Effector CD4-positive, alpha-beta T cell (primary cell): ENCODE measurements around the gene CFAP100.

Source experiments
- DNase-seq: peaks from one replicate; pipeline ENCODE4 v3.0.0-alpha.2; 2020

CFAP100 gene

GRCh38 chr3:126446791-126447190 is 52.1 kb downstream of the CFAP100 start:
- DNase-seq, result no peak

GRCh38 chr3:126447456-126448106 is 52.9 kb downstream of the CFAP100 start:
- no peak for DNase-seq

- DNase-seq, result no peak
Observed at GRCh38 chr3:126448136-126448892, 53.6 kb downstream of the CFAP100 start.

DNA sequence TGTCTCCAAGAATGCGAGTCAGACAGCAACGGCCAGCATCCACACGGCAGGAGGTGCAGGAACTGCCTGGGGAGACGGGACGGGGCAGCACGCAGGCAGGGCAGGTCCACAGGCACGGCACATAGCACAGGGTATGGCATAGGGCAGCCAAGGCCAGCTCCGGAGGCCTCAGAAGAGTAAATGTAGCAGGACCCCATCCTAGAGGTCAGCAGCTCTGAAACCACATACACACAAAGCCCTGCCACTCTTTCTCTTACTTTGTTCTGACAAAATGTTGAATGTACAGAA is 54.1 kb downstream of the CFAP100 start:
- no peak for DNase-seq

- DNase-seq, result no peak
Observed at GRCh38 chr3:126449621-126450051, 54.9 kb downstream of the CFAP100 start.

GRCh38 chr3:126450219-126450618 is 55.5 kb downstream of the CFAP100 start:
- no peak for DNase-seq

DNA sequence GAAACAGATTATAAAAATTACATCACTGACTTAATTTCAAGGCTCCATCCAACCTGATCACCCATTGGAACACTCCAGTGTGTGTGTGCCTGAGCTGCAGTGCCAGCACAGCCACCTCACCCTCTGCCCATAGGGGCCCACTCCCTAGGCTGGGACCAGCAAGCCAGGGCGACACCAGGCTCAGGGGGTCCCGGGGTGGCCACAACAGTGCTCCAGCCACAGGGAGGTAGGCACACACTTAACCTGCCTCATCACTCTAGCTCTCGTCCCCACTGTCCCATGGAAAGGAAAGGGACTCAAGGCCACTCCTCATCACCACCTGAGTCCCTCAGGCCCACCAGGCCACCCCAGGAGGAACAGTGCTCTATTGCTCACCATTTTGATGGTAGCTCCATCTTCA is 56.0 kb downstream of the CFAP100 start:
- no peak for DNase-seq

GRCh38 chr3:126451511-126451910 is 56.8 kb downstream of the CFAP100 start:
- no peak for DNase-seq

DNA sequence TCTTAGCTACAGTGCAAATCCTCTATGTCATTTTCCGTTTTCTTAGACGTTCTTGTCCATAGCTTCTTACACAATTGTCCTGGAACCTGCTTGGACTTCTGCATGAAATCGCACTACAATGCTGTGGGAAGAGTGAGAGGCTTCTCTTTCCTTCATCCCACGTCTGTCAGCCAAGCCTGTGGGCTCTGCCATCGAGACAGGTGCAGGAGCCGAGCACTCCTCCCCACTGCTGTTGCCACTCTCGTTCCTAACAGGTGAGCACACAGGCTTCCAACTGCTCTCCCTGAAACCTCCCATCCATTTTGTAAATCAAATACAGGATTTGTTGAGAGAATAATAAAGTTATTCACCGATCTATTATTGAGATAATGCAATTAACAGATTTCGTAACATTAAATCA is 57.5 kb downstream of the CFAP100 start:
- no peak for DNase-seq

DNA sequence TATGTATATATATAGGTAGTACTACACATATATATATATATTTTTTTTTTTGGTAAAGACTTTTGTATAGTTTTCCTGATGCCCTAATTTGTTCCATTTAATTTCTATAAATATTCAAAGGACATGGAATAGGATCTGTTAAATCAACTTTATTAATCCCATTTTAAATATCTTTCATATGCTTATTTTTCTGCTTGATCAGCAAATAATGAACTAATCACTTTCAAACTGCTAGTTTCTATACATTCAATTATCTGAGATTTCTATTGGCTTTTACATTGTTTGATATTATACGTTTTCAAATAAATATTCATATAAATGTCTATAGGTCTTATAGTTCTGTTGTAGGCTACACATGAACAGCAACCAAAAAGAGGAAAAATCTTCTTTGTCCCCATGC is 59.3 kb downstream of the CFAP100 start:
- no peak for DNase-seq

DNA sequence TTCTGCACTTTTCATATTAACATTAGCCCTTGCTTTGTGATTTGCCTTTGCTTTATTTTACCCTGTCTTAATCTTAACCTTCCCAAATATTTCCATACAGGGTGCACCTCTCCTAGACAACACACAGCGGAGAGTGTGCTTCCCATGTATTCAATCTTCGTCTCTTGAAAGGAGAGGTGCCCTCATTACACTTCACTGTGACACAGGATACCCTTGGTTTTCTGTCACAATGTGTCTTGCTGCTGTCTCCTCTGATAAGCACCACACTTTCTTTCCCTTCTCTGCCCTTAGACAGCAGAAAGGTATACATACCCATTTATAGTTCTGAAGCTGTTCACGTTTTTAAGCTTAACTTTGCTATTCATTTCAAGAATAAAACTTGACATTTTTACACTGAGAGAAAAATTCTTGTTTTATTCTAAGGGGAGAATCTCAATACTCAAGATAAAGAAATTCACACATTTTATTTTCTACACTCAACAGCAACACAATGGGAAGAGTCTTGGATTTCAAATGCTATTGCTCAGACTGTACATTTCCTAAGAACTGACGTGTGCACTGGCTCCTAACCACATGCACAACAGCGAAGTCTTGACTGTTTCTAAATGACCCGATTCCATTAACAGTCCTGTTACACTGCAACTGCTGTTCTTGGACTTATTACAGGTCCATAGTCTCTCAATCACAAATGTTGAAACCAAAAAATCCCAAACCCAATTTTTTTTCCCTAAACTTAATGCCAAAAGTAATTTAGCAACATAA is 59.9 kb downstream of the CFAP100 start:
- no peak for DNase-seq

DNA sequence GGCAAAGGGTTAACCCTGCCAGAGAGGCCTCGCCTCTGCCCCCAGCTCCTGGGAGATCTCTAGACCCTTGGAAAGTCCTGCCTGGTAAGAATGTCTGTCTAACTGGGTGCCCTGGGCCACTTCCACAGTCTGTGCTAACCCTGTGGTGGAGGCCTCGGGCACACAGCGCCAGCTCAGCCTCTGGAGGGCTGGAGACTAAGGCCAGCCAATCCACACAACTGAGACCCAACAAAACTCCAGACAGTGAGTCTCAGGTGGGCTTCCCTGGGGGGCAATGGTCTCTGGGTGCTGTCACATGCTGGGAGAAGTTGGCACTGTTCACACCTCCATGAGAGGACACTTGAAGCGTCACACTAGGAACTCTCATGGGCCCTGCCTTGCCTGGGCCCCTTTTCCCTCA is 61.5 kb downstream of the CFAP100 start:
- DNase-seq, result no peak

- DNase-seq, result no peak
Observed at GRCh38 chr3:126456766-126457388, 62.2 kb downstream of the CFAP100 start.

- no peak for DNase-seq
Observed at GRCh38 chr3:126459111-126459762, 64.5 kb downstream of the CFAP100 start.

DNA sequence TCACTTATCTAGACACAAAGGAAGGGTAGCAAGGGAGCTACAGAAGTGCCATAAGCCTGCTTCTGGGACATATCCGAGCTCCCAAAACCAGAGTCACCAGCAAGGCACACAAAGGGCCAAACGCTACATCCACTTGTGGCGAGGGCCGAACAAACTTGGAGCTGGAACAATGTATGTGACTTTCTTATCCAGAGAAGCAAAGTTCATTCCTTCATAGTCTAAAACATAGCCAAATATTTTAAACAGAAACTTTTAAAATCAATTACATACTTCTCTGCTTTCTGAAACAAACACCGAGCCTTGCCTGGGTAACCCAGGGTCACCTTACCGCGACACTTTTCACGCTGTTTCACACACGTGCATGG is 65.0 kb downstream of the CFAP100 start:
- DNase-seq, result no peak

DNA sequence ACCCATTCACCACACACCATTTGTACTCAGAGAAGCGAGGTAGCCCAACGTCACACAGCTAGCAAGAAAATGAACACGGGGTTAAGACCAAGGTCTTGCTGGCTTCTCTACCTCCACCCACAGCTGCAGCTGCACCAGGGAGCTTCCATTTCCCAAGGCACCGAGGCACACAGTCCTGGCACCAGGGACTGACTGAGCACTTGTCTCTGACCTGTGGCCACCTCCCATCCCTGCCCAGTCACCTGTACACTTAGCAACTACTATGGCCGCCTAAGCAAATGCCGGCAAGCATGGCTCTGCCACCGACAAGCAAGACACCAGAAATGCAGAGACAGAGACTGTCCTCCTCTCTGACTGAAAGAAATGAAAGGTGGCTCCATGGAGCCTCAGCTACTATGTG is 65.7 kb downstream of the CFAP100 start:
- no peak for DNase-seq

- DNase-seq, result no peak
Observed at GRCh38 chr3:126461450-126462070, 66.9 kb downstream of the CFAP100 start.

- DNase-seq, result no peak
Observed at GRCh38 chr3:126463521-126463920, 68.8 kb downstream of the CFAP100 start.

DNA sequence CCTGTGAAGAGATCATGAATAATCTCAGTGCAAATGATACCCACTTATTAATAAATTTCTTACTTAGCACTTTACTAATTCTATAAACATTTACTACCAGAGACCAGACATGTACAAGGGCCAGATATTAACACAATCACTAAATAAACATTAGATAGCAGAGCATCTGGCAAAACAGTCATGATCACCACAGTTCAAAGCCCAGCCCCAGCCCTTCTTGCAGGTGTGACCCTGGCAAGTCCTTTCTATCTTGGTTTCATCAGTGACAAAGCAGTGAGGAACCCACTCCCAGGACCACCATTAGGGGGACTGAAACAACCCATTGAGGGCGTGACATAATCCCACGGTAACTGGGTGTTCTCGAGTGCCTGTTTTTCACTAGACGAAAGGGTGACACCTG is 69.4 kb downstream of the CFAP100 start:
- no peak for DNase-seq

- DNase-seq, result no peak
Observed at GRCh38 chr3:126464494-126464893, 69.8 kb downstream of the CFAP100 start.

DNA sequence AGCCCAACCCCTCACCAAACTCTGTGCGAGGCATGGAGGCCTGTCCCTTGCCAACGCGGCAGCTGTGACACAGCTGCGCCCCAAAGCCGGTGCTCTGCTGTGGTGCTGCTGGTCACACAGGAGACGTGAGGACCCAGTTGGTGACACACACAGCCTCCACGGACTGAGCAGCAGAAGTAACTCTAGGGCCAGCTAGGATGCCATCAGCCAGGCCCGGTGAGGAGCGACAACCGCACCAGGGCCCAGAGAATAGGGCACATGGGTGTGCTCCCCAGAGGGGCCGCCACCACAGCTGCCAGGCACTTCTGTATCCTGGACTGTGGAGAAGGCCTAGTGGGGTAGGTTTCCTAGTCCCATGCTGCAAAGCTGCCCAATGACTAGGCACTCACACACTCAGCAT is 70.3 kb downstream of the CFAP100 start:
- no peak for DNase-seq

DNA sequence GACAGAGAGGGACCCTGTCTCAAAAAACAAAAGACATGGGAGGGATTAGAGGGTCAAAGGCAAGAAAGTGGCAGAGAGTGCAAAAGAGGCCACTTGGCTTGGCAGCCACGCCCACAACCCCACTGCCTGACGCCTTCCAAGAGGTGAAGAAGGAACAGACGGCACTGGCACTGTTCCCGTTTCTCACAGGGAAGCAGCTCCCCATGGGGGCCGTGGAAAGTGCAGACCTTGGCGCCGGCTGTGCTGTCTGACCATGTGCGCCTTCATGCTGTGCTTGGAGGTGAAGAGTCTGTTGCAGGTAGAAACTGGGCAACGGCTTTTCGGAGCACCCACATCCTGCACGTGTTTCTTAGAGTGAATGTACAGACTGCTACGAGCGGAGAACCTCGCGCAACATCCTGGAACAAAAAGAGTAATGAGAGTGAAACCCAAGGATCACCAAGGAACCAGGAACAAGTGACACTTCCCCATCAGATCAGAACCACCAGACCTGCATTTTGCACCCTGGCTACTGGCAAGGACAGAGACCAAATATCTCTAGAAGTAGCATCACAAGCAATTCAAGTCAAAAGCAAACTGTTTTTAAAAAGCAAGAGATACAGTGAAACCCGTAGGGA is 71.3 kb downstream of the CFAP100 start:
- DNase-seq, result no peak
